ENCODE results near the gene COTL1.

DNA sequence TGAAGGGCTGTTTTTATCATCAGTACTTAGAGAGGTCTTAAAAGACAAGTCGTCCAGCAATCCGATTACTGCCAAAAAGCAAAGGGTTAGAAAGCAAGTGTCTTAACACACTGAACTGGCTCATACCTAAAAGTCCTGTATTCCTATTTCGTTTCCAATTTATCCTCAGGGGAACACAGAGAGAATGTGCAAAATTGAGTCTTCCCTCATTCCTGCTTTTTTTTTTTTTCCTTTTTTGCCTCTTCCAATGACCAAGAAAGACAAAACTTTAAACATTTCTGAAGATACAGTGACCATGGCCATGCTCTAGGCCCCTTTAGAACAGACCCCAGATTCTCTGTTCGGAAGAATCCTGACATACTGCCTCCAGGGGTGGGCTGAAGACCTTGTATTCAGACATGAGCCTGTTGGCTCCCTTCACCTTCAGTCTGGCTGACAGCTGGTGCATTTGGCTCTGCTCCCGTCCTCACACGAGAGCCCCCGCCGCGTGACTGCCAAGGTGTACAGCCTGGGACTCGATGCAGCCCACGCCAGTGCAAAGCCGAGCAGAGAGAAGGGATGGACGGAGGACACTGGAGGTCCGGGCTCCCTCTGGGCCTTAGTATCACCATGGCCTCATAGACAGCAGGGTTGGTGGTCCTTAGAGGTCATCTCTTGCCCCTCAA is 47.0 kb downstream of the COTL1 start:
- no peak for TF ChIP-seq EZH2phosphoT487 (IDR thresholded peaks at IDR 0.05; ENCODE audit: borderline replicate concordance, low read length)
- TF ChIP-seq, protein P1, sequence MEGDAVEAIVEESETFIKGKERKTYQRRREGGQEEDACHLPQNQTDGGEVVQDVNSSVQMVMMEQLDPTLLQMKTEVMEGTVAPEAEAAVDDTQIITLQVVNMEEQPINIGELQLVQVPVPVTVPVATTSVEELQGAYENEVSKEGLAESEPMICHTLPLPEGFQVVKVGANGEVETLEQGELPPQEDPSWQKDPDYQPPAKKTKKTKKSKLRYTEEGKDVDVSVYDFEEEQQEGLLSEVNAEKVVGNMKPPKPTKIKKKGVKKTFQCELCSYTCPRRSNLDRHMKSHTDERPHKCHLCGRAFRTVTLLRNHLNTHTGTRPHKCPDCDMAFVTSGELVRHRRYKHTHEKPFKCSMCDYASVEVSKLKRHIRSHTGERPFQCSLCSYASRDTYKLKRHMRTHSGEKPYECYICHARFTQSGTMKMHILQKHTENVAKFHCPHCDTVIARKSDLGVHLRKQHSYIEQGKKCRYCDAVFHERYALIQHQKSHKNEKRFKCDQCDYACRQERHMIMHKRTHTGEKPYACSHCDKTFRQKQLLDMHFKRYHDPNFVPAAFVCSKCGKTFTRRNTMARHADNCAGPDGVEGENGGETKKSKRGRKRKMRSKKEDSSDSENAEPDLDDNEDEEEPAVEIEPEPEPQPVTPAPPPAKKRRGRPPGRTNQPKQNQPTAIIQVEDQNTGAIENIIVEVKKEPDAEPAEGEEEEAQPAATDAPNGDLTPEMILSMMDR (conservative IDR thresholded peaks at IDR 0.05; ENCODE audit: low read depth, low read length), result no peak
- TF ChIP-seq EZH2 (IDR thresholded peaks at IDR 0.05; ENCODE audit: low read length, unreplicated experiment), result no peak
